H9 (cell line): ENCODE data around the gene DIS3L2. TPM values are rescaled to one million over a fixed set of nuclear protein-coding genes. Genes with fewer than 3 reads are reported as not detected.
A peak's percentile ranks its signal among the peaks of the same experiment; 100 is the strongest.

Source experiments
- DNase-seq: peaks from one replicate; pipeline ENCODE4 v3.0.0-alpha.2; 2017
- H2AFZ ChIP-seq: one replicate; pipeline ENCODE4 v1.6.1; 2013; ENCODE audit warnings: mild to moderate bottlenecking, low read length, control low read depth, moderate library complexity
- H2AK5ac ChIP-seq: 2 replicates; pipeline ENCODE4 v1.6.1; 2013; ENCODE audit warnings: low read length, control low read depth, mixed read lengths; ENCODE audit not compliant: insufficient read length
- H2BK120ac ChIP-seq: one replicate; pipeline ENCODE4 v1.6.1; 2013; ENCODE audit warnings: low read depth, mild to moderate bottlenecking, low read length, control low read depth, inconsistent platforms; ENCODE audit not compliant: poor library complexity, severe bottlenecking
- H2BK12ac ChIP-seq: 2 replicates; pipeline ENCODE4 v1.6.1; 2013; ENCODE audit warnings: low read length, control low read depth, mixed read lengths, low read depth; ENCODE audit not compliant: insufficient read length
- H2BK15ac ChIP-seq: 2 replicates; pipeline ENCODE4 v1.6.1; 2013; ENCODE audit warnings: low read depth, low read length, control low read depth
- H2BK20ac ChIP-seq: one replicate; pipeline ENCODE4 v1.6.1; 2013; ENCODE audit warnings: low read depth, mild to moderate bottlenecking, low read length, control low read depth, inconsistent platforms; ENCODE audit not compliant: poor library complexity, severe bottlenecking
- H2BK5ac ChIP-seq: 2 replicates; pipeline ENCODE4 v1.6.1; 2013; ENCODE audit warnings: low read length, control low read depth, mixed read lengths; ENCODE audit not compliant: insufficient read length
- H3K14ac ChIP-seq: 2 replicates; pipeline ENCODE4 v1.6.1; 2013; ENCODE audit warnings: low read length, control low read depth; ENCODE audit not compliant: insufficient read depth
- H3K18ac ChIP-seq: 2 replicates; pipeline ENCODE4 v1.6.1; 2013; ENCODE audit warnings: low read depth, mild to moderate bottlenecking, mixed read lengths, low read length, control low read depth; ENCODE audit not compliant: insufficient read length
- H3K23ac ChIP-seq: 2 replicates; pipeline ENCODE4 v1.6.1; 2013; ENCODE audit warnings: low read length, control low read depth, mixed read lengths, low read depth; ENCODE audit not compliant: insufficient read length
- H3K23me2 ChIP-seq: 2 replicates; pipeline ENCODE4 v1.6.1; 2013; ENCODE audit warnings: low read depth, mild to moderate bottlenecking, mixed read lengths, low read length, control low read depth; ENCODE audit not compliant: insufficient read length, poor library complexity, severe bottlenecking
- H3K27ac ChIP-seq: 2 replicates; pipeline ENCODE4 v1.5.1; 2013; ENCODE audit warnings: low read length, control low read depth, mixed read lengths, low read depth; ENCODE audit not compliant: insufficient read length
- H3K27me3 ChIP-seq: 2 replicates; pipeline ENCODE4 v1.6.1; 2013; ENCODE audit warnings: low read length, control low read depth, inconsistent platforms; ENCODE audit not compliant: insufficient read depth
- H3K4ac ChIP-seq: 2 replicates; pipeline ENCODE4 v1.6.1; 2013; ENCODE audit warnings: low read depth, mild to moderate bottlenecking, control low read depth, inconsistent platforms, low read length, moderate library complexity
- H3K4me1 ChIP-seq: 2 replicates; pipeline ENCODE4 v1.6.1; 2013; ENCODE audit warnings: low read length, control low read depth, inconsistent platforms; ENCODE audit not compliant: insufficient read depth
- H3K4me2 ChIP-seq: 2 replicates; pipeline ENCODE4 v1.6.1; 2013; ENCODE audit warnings: low read length, control low read depth, mixed read lengths; ENCODE audit not compliant: insufficient read length, insufficient read depth
- H3K56ac ChIP-seq: 2 replicates; pipeline ENCODE4 v1.6.1; 2013; ENCODE audit warnings: low read depth, mild to moderate bottlenecking, mixed read lengths, low read length, control low read depth; ENCODE audit not compliant: insufficient read length
- H3K79me1 ChIP-seq: 2 replicates; pipeline ENCODE4 v1.6.1; 2013; ENCODE audit warnings: low read depth, mild to moderate bottlenecking, moderate library complexity, low read length, control low read depth, inconsistent platforms; ENCODE audit not compliant: insufficient read depth, poor library complexity, severe bottlenecking
- H3K79me2 ChIP-seq: 2 replicates; pipeline ENCODE4 v1.6.1; 2013; ENCODE audit warnings: low read length, control low read depth, inconsistent platforms; ENCODE audit not compliant: insufficient read depth
- H3K9ac ChIP-seq: 2 replicates; pipeline ENCODE4 v1.6.1; 2013; ENCODE audit warnings: low read length, control low read depth, mixed read lengths; ENCODE audit not compliant: insufficient read length; ENCODE audit errors: extremely low read depth
- H3K9me3 ChIP-seq: one replicate; pipeline ENCODE4 v1.6.1; 2013; ENCODE audit warnings: low read depth, low read length, inconsistent platforms; ENCODE audit not compliant: control insufficient read depth
- H3T11ph ChIP-seq: one replicate; pipeline ENCODE4 v1.6.1; 2013; ENCODE audit warnings: mild to moderate bottlenecking, low read length, control low read depth, inconsistent platforms
- H4K20me1 ChIP-seq: one replicate; pipeline ENCODE4 v1.6.1; 2013; ENCODE audit not compliant: control insufficient read depth, insufficient read length, insufficient read depth
- H4K5ac ChIP-seq: 2 replicates; pipeline ENCODE4 v1.6.1; 2013; ENCODE audit warnings: low read depth, mild to moderate bottlenecking, mixed read lengths, low read length, control low read depth; ENCODE audit not compliant: insufficient read length
- H4K8ac ChIP-seq: replicated peaks from 2 replicates; pipeline ENCODE4 v1.6.1; 2013; ENCODE audit warnings: low read length, control low read depth, mixed read lengths, low read depth; ENCODE audit not compliant: insufficient read length
- H4K91ac ChIP-seq: 2 replicates; pipeline ENCODE4 v1.6.1; 2013; ENCODE audit warnings: low read depth, mild to moderate bottlenecking, moderate library complexity, mixed read lengths, low read length, control low read depth; ENCODE audit not compliant: insufficient read length
- H3K27ac Mint-ChIP-seq, 3 experiments: 2 replicates in 2 of 3; 3 replicates in 1 of 3; pipeline ENCODE4 v1.8.0; 2020 to 2021; ENCODE audit warnings: mixed read lengths in 3 of 3, mild to moderate bottlenecking in 1 of 3, moderate library complexity in 1 of 3
- H3K27me3 Mint-ChIP-seq: 2 replicates; pipeline ENCODE4 v1.8.0; 2021; ENCODE audit warnings: low read depth, mild to moderate bottlenecking, moderate library complexity, mixed read lengths
- H3K36me3 Mint-ChIP-seq, 3 experiments: 2 replicates in 2 of 3; 3 replicates in 1 of 3; pipeline ENCODE4 v1.8.0; 2020 to 2021; ENCODE audit warnings: low read depth in 3 of 3, mixed read lengths in 3 of 3; ENCODE audit not compliant: insufficient read depth in 1 of 3
- H3K4me1 Mint-ChIP-seq, 2 experiments: 2 replicates each; pipeline ENCODE4 v1.8.0; 2020; ENCODE audit warnings: mixed read lengths in 2 of 2
- H3K4me3 Mint-ChIP-seq, 2 experiments: 2 replicates in 1 of 2; 3 replicates in 1 of 2; pipeline ENCODE4 v1.8.0; 2020 to 2021; ENCODE audit warnings: mild to moderate bottlenecking in 2 of 2, mixed read lengths in 2 of 2, moderate library complexity in 1 of 2
- H3K9me3 Mint-ChIP-seq, 2 experiments: 2 replicates in 1 of 2; 3 replicates in 1 of 2; pipeline ENCODE4 v1.8.0; 2020; ENCODE audit warnings: mild to moderate bottlenecking in 2 of 2, mixed read lengths in 2 of 2, moderate library complexity in 1 of 2
- WGBS: extraction: QIAGEN DNeasy Blood & Tissue Kit; methylation state at CpG from one replicate; pipeline ENCODE4 v1.1.7; 2013; ENCODE audit warnings: missing lambda C conversion rate, low lambda C conversion rate, mixed read lengths; ENCODE audit not compliant: insufficient read length; ENCODE audit errors: extremely low coverage; 5-methylcytosine and 5-hydroxymethylcytosine counted together
- total RNA-seq: library from RNA; stranded (reverse); gene quantifications from 2 replicates; pipeline ENCODE4 v1.2.1, GENCODE V29; 2021
- TF ChIP-seq, protein P1 (sequence below): fragments of 200-600 bp; sonication (generic); conservative IDR thresholded peaks from 3 replicates; pipeline ENCODE4 v1.8.0; 2021; ENCODE audit warnings: antibody characterized with exemption, mild to moderate bottlenecking

Gene DIS3L2
- total RNA-seq, 1 experiment from 2014 or later: 28.1 TPM

DNA sequence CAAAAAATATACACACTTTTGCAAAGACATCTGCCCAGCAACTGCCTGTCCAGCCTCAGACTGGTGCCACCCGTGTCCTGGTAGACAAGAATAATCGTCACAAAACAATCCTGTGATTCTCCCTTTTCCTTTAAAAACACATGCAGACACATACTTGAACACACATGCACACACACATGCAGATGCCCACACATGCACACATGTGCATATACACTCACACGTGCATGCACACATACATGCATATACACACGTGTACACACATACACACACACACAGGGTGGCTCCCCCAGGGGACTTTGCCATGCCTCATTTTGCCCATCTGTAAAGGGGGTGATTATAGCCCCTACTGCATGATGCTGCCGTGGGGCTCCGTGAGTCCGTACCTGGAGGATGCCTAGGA, 392.1 kb downstream of the DIS3L2 start:
- Histone ChIP-seq H3K56ac (no peak overlapping the region), H2BK12ac (no peak overlapping the region), H3K27me3 (peaks cover 16% of the 10 kb centered on the region; the same call in 1 of the 2 replicates), H2BK5ac (no peak overlapping the region), H3K4ac (no peak overlapping the region), H4K91ac (no peak overlapping the region), H3K9ac (no peak overlapping the region), H4K8ac (no peak overlapping the region), H2BK15ac (no peak overlapping the region), H4K5ac (no peak overlapping the region), H4K20me1 (no peaks in the 10 kb centered on the region), H3K4me1 (no peaks in the 10 kb centered on the region), H3K4me2 (no peak overlapping the region), H3K79me1 (no peaks in the 10 kb centered on the region), H3K23me2 (no peaks in the 10 kb centered on the region), H2AFZ (no peak overlapping the region), H2AK5ac (no peak overlapping the region), H3K23ac (no peak overlapping the region), H3K79me2 (no peaks in the 10 kb centered on the region), H3K14ac (no peak overlapping the region), H3K18ac (no peak overlapping the region), H3K27ac (no peak overlapping the region), H2BK120ac (no peak overlapping the region), H3T11ph (no peak overlapping the region), H2BK20ac (no peak overlapping the region), H3K9me3 (no peaks in the 10 kb centered on the region)
- DNase-seq: no peak
- no peaks in the 10 kb centered on the region for H3K4me1 Mint-ChIP-seq
- no CpG with 5 or more reads among the region's 7 CpGs for WGBS
- no peak overlapping the region for H3K4me3 Mint-ChIP-seq
- H3K27me3 Mint-ChIP-seq: peaks cover 10% of the 10 kb centered on the region
- H3K27ac Mint-ChIP-seq: peak overlapping the region in 1 of 3 experiments; percentile 67; a peak in 1 of 7 replicates
- H3K36me3 Mint-ChIP-seq: peaks cover 5 to 12% (median 9%) of the 10 kb centered on the region in 3 experiments; a peak in 6 of 7 replicates
- peaks cover 12 to 22% of the 10 kb centered on the region in 2 experiments for H3K9me3 Mint-ChIP-seq
- TF ChIP-seq, protein P1, sequence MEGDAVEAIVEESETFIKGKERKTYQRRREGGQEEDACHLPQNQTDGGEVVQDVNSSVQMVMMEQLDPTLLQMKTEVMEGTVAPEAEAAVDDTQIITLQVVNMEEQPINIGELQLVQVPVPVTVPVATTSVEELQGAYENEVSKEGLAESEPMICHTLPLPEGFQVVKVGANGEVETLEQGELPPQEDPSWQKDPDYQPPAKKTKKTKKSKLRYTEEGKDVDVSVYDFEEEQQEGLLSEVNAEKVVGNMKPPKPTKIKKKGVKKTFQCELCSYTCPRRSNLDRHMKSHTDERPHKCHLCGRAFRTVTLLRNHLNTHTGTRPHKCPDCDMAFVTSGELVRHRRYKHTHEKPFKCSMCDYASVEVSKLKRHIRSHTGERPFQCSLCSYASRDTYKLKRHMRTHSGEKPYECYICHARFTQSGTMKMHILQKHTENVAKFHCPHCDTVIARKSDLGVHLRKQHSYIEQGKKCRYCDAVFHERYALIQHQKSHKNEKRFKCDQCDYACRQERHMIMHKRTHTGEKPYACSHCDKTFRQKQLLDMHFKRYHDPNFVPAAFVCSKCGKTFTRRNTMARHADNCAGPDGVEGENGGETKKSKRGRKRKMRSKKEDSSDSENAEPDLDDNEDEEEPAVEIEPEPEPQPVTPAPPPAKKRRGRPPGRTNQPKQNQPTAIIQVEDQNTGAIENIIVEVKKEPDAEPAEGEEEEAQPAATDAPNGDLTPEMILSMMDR: no peak
